Measurements from ENCODE around the gene TGFA. TPM values are rescaled to one million over a fixed set of nuclear protein-coding genes. Genes with fewer than 3 reads are reported as not detected.

TGFA gene
- total RNA-seq, 1 donor from 2014 or later = not detected

- peaks cover 2% of the 10 kb centered on the region for H3K27me3 ChIP-seq
- H3K9ac ChIP-seq = no peak overlapping the region
- Mint-ChIP-seq H3K4me3 (no peak overlapping the region), H3K9me3 (no peaks in the 10 kb centered on the region), H3K36me3 (no peaks in the 10 kb centered on the region), H3K4me1 (no peaks in the 10 kb centered on the region), H3K27me3 (ENCODE audit: insufficient read depth, low read depth) (no peaks in the 10 kb centered on the region), H3K27ac (no peak overlapping the region)
- H3K4me3 ChIP-seq = no peak overlapping the region
- H3K4me2 ChIP-seq = no peak overlapping the region
- H3K36me3 ChIP-seq = no peaks in the 10 kb centered on the region
- no peaks in the 10 kb centered on the region for H3K4me1 ChIP-seq
- no peaks in the 10 kb centered on the region for H3K9me3 ChIP-seq (ENCODE audit: low read depth)
- no peaks in the 10 kb centered on the region for H3K79me2 ChIP-seq (ENCODE audit: low read depth)
- H3K27ac ChIP-seq = no peak overlapping the region
- no peak overlapping the region for H2AFZ ChIP-seq (replicated peaks)
- H3F3A ChIP-seq (ENCODE audit: low read depth) = no peaks in the 10 kb centered on the region
- no peak for DNase-seq (ENCODE audit: low spot score)
- TF ChIP-seq EZH2 (IDR thresholded peaks at IDR 0.05) (no peak), EZH2phosphoT487 (IDR thresholded peaks at IDR 0.05) (no peak)
- TF ChIP-seq, protein P1, sequence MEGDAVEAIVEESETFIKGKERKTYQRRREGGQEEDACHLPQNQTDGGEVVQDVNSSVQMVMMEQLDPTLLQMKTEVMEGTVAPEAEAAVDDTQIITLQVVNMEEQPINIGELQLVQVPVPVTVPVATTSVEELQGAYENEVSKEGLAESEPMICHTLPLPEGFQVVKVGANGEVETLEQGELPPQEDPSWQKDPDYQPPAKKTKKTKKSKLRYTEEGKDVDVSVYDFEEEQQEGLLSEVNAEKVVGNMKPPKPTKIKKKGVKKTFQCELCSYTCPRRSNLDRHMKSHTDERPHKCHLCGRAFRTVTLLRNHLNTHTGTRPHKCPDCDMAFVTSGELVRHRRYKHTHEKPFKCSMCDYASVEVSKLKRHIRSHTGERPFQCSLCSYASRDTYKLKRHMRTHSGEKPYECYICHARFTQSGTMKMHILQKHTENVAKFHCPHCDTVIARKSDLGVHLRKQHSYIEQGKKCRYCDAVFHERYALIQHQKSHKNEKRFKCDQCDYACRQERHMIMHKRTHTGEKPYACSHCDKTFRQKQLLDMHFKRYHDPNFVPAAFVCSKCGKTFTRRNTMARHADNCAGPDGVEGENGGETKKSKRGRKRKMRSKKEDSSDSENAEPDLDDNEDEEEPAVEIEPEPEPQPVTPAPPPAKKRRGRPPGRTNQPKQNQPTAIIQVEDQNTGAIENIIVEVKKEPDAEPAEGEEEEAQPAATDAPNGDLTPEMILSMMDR (IDR thresholded peaks at IDR 0.05) = no peak
- no peaks in the 10 kb centered on the region for H4K20me1 ChIP-seq (ENCODE audit: low read depth)
These were observed 63.2 kb downstream of the TGFA start for GRCh38 chr2:70490381-70490780.

GRCh38 chr2:70489165-70489564 lies 64.5 kb downstream of the TGFA start:
- Histone ChIP-seq H3K27me3 (peaks cover 2% of the 10 kb centered on the region), H2AFZ (replicated peaks) (peak overlapping the region; percentile 61), H3K9me3 (ENCODE audit: low read depth) (no peaks in the 10 kb centered on the region), H3K4me1 (no peaks in the 10 kb centered on the region), H3K79me2 (ENCODE audit: low read depth) (no peaks in the 10 kb centered on the region), H3F3A (ENCODE audit: low read depth) (no peaks in the 10 kb centered on the region), H3K36me3 (no peaks in the 10 kb centered on the region), H3K4me2 (no peak overlapping the region), H4K20me1 (ENCODE audit: low read depth) (no peaks in the 10 kb centered on the region), H3K27ac (no peak overlapping the region), H3K9ac (no peak overlapping the region), H3K4me3 (no peak overlapping the region)
- TF ChIP-seq EZH2phosphoT487 (IDR thresholded peaks at IDR 0.05) (no peak), EZH2 (IDR thresholded peaks at IDR 0.05) (no peak)
- TF ChIP-seq, protein P1 (IDR thresholded peaks at IDR 0.05) = no peak
- Mint-ChIP-seq H3K4me1 (no peaks in the 10 kb centered on the region), H3K27ac (no peak overlapping the region), H3K27me3 (ENCODE audit: insufficient read depth, low read depth) (no peaks in the 10 kb centered on the region), H3K4me3 (no peak overlapping the region), H3K36me3 (no peaks in the 10 kb centered on the region), H3K9me3 (no peaks in the 10 kb centered on the region)
- no peak for DNase-seq (ENCODE audit: low spot score)

GRCh38 chr2:70484086-70484485 lies 69.5 kb downstream of the TGFA start:
- Histone ChIP-seq H3K4me1 (no peaks in the 10 kb centered on the region), H3K27ac (no peak overlapping the region), H3F3A (ENCODE audit: low read depth) (no peaks in the 10 kb centered on the region), H3K79me2 (ENCODE audit: low read depth) (no peaks in the 10 kb centered on the region), H3K27me3 (peaks cover 4% of the 10 kb centered on the region), H3K4me3 (no peak overlapping the region), H3K36me3 (no peaks in the 10 kb centered on the region), H4K20me1 (ENCODE audit: low read depth) (no peaks in the 10 kb centered on the region), H3K4me2 (no peak overlapping the region), H3K9me3 (ENCODE audit: low read depth) (no peaks in the 10 kb centered on the region), H2AFZ (replicated peaks) (no peak overlapping the region), H3K9ac (no peak overlapping the region)
- Mint-ChIP-seq H3K36me3 (no peaks in the 10 kb centered on the region), H3K4me3 (no peak overlapping the region), H3K9me3 (no peaks in the 10 kb centered on the region), H3K27me3 (ENCODE audit: insufficient read depth, low read depth) (no peaks in the 10 kb centered on the region), H3K4me1 (no peaks in the 10 kb centered on the region), H3K27ac (no peak overlapping the region)
- DNase-seq (ENCODE audit: low spot score) = no peak
- TF ChIP-seq EZH2phosphoT487 (IDR thresholded peaks at IDR 0.05) = no peak
- TF ChIP-seq, protein P1 (IDR thresholded peaks at IDR 0.05) = no peak
- no peak for TF ChIP-seq EZH2 (IDR thresholded peaks at IDR 0.05)
